ENCODE measurements around the gene CRTC3. TPM values are rescaled to one million over a fixed set of nuclear protein-coding genes. Genes with fewer than 3 reads are reported as not detected.
"Not testable (repeated sequence)": the region's sequence is repeated elsewhere in the genome, so short reads cannot be mapped to it uniquely, and the experiment has no call there.

Gene CRTC3
- total RNA-seq, 2 experiments from 2014 or later = 5.6 to 14.7 TPM

DNA sequence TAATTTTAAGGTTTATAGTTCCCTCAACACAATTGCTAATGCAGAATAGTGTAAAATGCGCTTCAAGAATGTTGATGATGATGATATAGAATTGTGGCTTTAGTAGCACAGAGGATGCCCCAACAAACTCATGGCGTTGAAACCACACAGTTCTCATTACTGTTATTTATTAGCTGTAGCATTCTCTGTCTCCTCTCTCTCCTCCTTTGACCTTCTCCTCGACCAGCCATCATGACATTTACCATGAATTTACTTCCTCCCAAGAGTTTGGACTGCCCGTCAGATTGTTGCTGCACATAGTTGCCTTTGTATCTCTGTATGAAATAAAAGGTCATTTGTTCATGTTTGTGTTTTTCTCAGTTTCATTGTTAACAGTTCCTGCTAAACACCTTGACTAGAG is 27.8 kb upstream of the CRTC3 start:
- no peak for DNase-seq (ENCODE audit: low spot score)
- no TSS peak for BruUV-seq (replicated peaks)
- no peak overlapping the region for H3K4me2 ChIP-seq (ENCODE audit: low read length)
- ChIA-PET CTCF (ENCODE audit: unreplicated experiment) (no interaction called here), POLR2A (interaction anchor here (0.7 to 1.3 kb wide), 2 partner anchors 58 to 176 kb away, joined by 3 read pairs; no protein-coding TSS in a partner anchor)
- no peaks in the 10 kb centered on the region for H3K4me1 ChIP-seq (ENCODE audit: insufficient read depth, low read length, poor library complexity, severe bottlenecking)
- H3K9me3 ChIP-seq (ENCODE audit: low read length) = no peaks in the 10 kb centered on the region
- H3K27ac ChIP-seq (ENCODE audit: low read depth, low read length, poor library complexity, severe bottlenecking) = no peak overlapping the region
- no peaks in the 10 kb centered on the region for H4K20me1 ChIP-seq (ENCODE audit: insufficient read depth, low read length)
- intact Hi-C loops (cut with micrococcal nuclease; ENCODE audit: unreplicated experiment) = no loop called here
- peaks cover 36% of the 10 kb centered on the region for H3K36me3 ChIP-seq (ENCODE audit: insufficient read depth, low read length)
- H3K79me2 ChIP-seq (ENCODE audit: insufficient read depth, low read depth, low read length) = no peaks in the 10 kb centered on the region
- H3K9me2 ChIP-seq (ENCODE audit: insufficient read depth, low read length) = no peaks in the 10 kb centered on the region
- no peak overlapping the region for H2AFZ ChIP-seq (ENCODE audit: low read length)
- H3K4me3 ChIP-seq (ENCODE audit: low read depth, low read length, poor library complexity, severe bottlenecking) = no peak overlapping the region
- TF ChIP-seq, protein P1, sequence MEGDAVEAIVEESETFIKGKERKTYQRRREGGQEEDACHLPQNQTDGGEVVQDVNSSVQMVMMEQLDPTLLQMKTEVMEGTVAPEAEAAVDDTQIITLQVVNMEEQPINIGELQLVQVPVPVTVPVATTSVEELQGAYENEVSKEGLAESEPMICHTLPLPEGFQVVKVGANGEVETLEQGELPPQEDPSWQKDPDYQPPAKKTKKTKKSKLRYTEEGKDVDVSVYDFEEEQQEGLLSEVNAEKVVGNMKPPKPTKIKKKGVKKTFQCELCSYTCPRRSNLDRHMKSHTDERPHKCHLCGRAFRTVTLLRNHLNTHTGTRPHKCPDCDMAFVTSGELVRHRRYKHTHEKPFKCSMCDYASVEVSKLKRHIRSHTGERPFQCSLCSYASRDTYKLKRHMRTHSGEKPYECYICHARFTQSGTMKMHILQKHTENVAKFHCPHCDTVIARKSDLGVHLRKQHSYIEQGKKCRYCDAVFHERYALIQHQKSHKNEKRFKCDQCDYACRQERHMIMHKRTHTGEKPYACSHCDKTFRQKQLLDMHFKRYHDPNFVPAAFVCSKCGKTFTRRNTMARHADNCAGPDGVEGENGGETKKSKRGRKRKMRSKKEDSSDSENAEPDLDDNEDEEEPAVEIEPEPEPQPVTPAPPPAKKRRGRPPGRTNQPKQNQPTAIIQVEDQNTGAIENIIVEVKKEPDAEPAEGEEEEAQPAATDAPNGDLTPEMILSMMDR (conservative IDR thresholded peaks at IDR 0.05; ENCODE audit: low read length) = no peak
- TF ChIP-seq EZH2phosphoT487 (IDR thresholded peaks at IDR 0.05; ENCODE audit: borderline replicate concordance, low read depth, low read length) = no peak

DNA sequence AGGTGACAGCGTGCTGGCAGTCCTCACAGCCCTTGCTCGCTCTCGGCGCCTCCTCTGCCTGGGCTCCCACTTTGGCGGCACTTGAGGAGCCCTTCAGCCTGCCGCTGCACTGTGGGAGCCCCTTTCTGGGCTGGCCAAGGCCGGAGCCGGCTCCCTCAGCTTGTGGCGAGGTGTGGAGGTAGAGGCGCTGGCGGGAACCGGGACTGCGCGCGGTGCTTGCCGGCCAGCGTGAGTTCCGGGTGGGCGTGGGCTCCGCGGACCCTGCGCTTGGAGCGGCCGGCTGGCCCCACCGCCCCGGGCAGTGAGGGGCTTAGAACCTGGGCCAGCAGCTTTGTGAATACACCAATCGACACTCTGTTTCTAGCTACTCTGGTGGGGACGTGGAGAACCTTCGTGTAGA is 18.9 kb upstream of the CRTC3 start:
- H3K9me2 ChIP-seq (ENCODE audit: insufficient read depth, low read length); H3K27ac ChIP-seq (ENCODE audit: low read depth, low read length, poor library complexity, severe bottlenecking); H3K36me3 ChIP-seq (ENCODE audit: insufficient read depth, low read length); intact Hi-C loops (cut with micrococcal nuclease; ENCODE audit: unreplicated experiment); DNase-seq (ENCODE audit: low spot score); CTCF ChIA-PET (ENCODE audit: unreplicated experiment); H3K4me3 ChIP-seq (ENCODE audit: low read depth, low read length, poor library complexity, severe bottlenecking); H3K4me2 ChIP-seq (ENCODE audit: low read length); BruUV-seq (replicated peaks); H4K20me1 ChIP-seq (ENCODE audit: insufficient read depth, low read length); H3K9me3 ChIP-seq (ENCODE audit: low read length); POLR2A ChIA-PET; H3K79me2 ChIP-seq (ENCODE audit: insufficient read depth, low read depth, low read length); H3K4me1 ChIP-seq (ENCODE audit: insufficient read depth, low read length, poor library complexity, severe bottlenecking); H2AFZ ChIP-seq (ENCODE audit: low read length): not testable (repeated sequence)

DNA sequence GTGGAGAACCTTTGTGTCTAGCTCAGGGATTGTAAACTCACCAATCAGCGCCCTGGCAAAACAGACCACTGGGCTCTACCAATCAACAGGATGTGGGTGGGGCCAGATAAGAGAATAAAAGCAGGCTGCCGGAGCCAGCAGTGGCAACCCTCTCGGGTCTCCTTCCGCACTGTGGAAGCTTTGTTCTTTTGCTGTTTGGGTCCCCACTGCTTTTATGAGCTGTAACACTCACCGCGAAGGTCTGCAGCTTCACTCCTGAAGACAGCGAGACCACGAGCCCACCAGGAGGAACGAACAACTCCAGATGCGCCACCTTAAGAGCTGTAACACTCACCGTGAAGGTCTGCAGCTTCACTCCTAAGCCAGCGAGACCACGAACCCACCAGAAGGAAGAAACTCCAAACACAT is 18.5 kb upstream of the CRTC3 start:
- H3K27ac ChIP-seq (ENCODE audit: low read depth, low read length, poor library complexity, severe bottlenecking); H3K36me3 ChIP-seq (ENCODE audit: insufficient read depth, low read length); CTCF ChIA-PET (ENCODE audit: unreplicated experiment); DNase-seq (ENCODE audit: low spot score); BruUV-seq (replicated peaks); H2AFZ ChIP-seq (ENCODE audit: low read length); H4K20me1 ChIP-seq (ENCODE audit: insufficient read depth, low read length); H3K4me2 ChIP-seq (ENCODE audit: low read length); H3K9me2 ChIP-seq (ENCODE audit: insufficient read depth, low read length); H3K4me1 ChIP-seq (ENCODE audit: insufficient read depth, low read length, poor library complexity, severe bottlenecking); H3K4me3 ChIP-seq (ENCODE audit: low read depth, low read length, poor library complexity, severe bottlenecking); H3K79me2 ChIP-seq (ENCODE audit: insufficient read depth, low read depth, low read length); intact Hi-C loops (cut with micrococcal nuclease; ENCODE audit: unreplicated experiment); H3K9me3 ChIP-seq (ENCODE audit: low read length): not testable (repeated sequence)
- POLR2A ChIA-PET = interaction anchor here (0.7 to 1.9 kb wide), 2 partner anchors 13 to 44 kb away, joined by 3 to 7 read pairs; no protein-coding TSS in a partner anchor

DNA sequence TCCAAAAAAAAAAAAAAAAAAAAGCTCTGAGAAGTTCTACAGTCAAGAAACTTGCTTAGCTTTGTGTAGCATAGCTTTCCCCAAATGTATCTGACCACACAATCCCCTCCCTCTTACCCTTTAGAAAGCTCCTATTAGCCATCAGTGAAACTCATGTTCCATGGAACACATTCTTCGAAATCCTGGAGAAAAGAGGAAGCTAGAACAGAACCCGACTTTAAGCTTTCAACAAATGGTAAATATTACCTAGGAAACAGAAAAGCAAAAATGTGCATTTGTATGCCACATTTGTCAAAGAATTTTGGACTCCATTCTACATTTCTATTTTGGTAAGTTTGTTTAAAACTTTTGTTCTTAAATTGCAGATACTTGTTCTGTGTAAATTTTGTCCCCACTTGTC is 17.4 kb upstream of the CRTC3 start:
- Histone ChIP-seq H3K9me3 (ENCODE audit: low read length) (no peaks in the 10 kb centered on the region), H4K20me1 (ENCODE audit: insufficient read depth, low read length) (no peaks in the 10 kb centered on the region), H2AFZ (ENCODE audit: low read length) (no peak overlapping the region), H3K4me2 (ENCODE audit: low read length) (no peak overlapping the region), H3K36me3 (ENCODE audit: insufficient read depth, low read length) (no peaks in the 10 kb centered on the region), H3K4me1 (ENCODE audit: insufficient read depth, low read length, poor library complexity, severe bottlenecking) (no peaks in the 10 kb centered on the region), H3K4me3 (ENCODE audit: low read depth, low read length, poor library complexity, severe bottlenecking) (no peak overlapping the region), H3K9me2 (ENCODE audit: insufficient read depth, low read length) (no peaks in the 10 kb centered on the region), H3K79me2 (ENCODE audit: insufficient read depth, low read depth, low read length) (no peaks in the 10 kb centered on the region), H3K27ac (ENCODE audit: low read depth, low read length, poor library complexity, severe bottlenecking) (no peak overlapping the region)
- intact Hi-C loops (cut with micrococcal nuclease; ENCODE audit: unreplicated experiment) = no loop called here
- TF ChIP-seq, protein P1 (conservative IDR thresholded peaks at IDR 0.05; ENCODE audit: low read length) = no peak
- no peak for TF ChIP-seq EZH2phosphoT487 (IDR thresholded peaks at IDR 0.05; ENCODE audit: borderline replicate concordance, low read depth, low read length)
- CTCF ChIA-PET (ENCODE audit: unreplicated experiment) = interaction anchor here (0.6 kb wide), 1 partner anchor 13 kb away, joined by 3 read pairs; no protein-coding TSS in a partner anchor
- POLR2A ChIA-PET = interaction anchor here (0.6 to 1.9 kb wide), 5 partner anchors 12 to 385 kb away, joined by 3 to 7 read pairs (median 3); no protein-coding TSS in a partner anchor
- DNase-seq (ENCODE audit: low spot score) = no peak
- BruUV-seq (replicated peaks) = no TSS peak

Data from OCI-LY7 (cell line).